LNCAP (cell line): ENCODE data around the gene CLIC3.

Source experiments
- CTCF ChIP-seq: fragments of 450-650 bp; IDR thresholded peaks from 2 replicates; pipeline ENCODE4 v1.5.1; 2017; ENCODE audit warnings: mild to moderate bottlenecking

CLIC3 gene

GRCh38 chr9:136960938-136961275 lies 35.5 kb downstream of the CLIC3 start:
- no peak for TF ChIP-seq CTCF

- no peak for TF ChIP-seq CTCF
Measured at GRCh38 chr9:136960212-136960937, 36.0 kb downstream of the CLIC3 start.

- TF ChIP-seq CTCF: no peak
Measured at GRCh38 chr9:136958898-136959850, 37.2 kb downstream of the CLIC3 start.

- no peak for TF ChIP-seq CTCF
Measured at GRCh38 chr9:136958473-136958872, 37.9 kb downstream of the CLIC3 start.

GRCh38 chr9:136957901-136958300 lies 38.5 kb downstream of the CLIC3 start:
- TF ChIP-seq CTCF: no peak

- TF ChIP-seq CTCF: no peak
Measured at GRCh38 chr9:136957461-136957860, 38.9 kb downstream of the CLIC3 start.

- no peak for TF ChIP-seq CTCF
Measured at GRCh38 chr9:136956604-136957003, 39.8 kb downstream of the CLIC3 start.
